IMR-90 (cell line): ENCODE measurements around the gene NFATC1.

Experiments used
- BHLHE40 ChIP-seq: fragments of 150-350 bp; IDR thresholded peaks from 2 replicates; pipeline ENCODE4 v1.6.1; 2016; ENCODE audit warnings: mild to moderate bottlenecking, low read depth, low read length
- CEBPB ChIP-seq: IDR thresholded peaks from 2 replicates; pipeline ENCODE4 v1.6.1; 2012; ENCODE audit warnings: low read depth, low read length, improper control_type of control experiment
- CHD1 ChIP-seq: IDR thresholded peaks from 2 replicates; pipeline ENCODE4 v1.6.1; 2012; ENCODE audit warnings: low read depth, low read length, improper control_type of control experiment
- CTCF ChIP-seq: conservative IDR thresholded peaks from 2 replicates; pipeline ENCODE4 v1.5.1; 2012; ENCODE audit warnings: mild to moderate bottlenecking, low read depth, low read length, improper control_type of control experiment
- FOS ChIP-seq: fragments of 150-350 bp; IDR thresholded peaks from 2 replicates; pipeline ENCODE4 v1.6.1; 2016; ENCODE audit warnings: low read depth, low read length
- MAFK ChIP-seq: IDR thresholded peaks from 2 replicates; pipeline ENCODE4 v1.6.1; 2012; ENCODE audit warnings: low read depth, low read length, improper control_type of control experiment
- MAZ ChIP-seq: IDR thresholded peaks from 2 replicates; pipeline ENCODE4 v1.6.1; 2012; ENCODE audit warnings: low read depth, mild to moderate bottlenecking, low read length, improper control_type of control experiment, moderate library complexity, borderline replicate concordance
- MXI1 ChIP-seq: IDR thresholded peaks from 2 replicates; pipeline ENCODE4 v1.6.1; 2012; ENCODE audit warnings: low read depth, mild to moderate bottlenecking, low read length, moderate library complexity, borderline replicate concordance
- POLR2A ChIP-seq: IDR thresholded peaks from 2 replicates; pipeline ENCODE4 v1.6.1; 2012; ENCODE audit warnings: mild to moderate bottlenecking, low read depth, low read length
- RAD21 ChIP-seq: IDR thresholded peaks from 2 replicates; pipeline ENCODE4 v1.6.1; 2012; ENCODE audit warnings: low read length, improper control_type of control experiment
- RCOR1 ChIP-seq: IDR thresholded peaks from 2 replicates; pipeline ENCODE4 v1.6.1; 2012; ENCODE audit warnings: mild to moderate bottlenecking, low read length, improper control_type of control experiment; ENCODE audit not compliant: insufficient replicate concordance
- RFX5 ChIP-seq: IDR thresholded peaks from 2 replicates; pipeline ENCODE4 v1.8.0; 2012; ENCODE audit warnings: low read depth, mild to moderate bottlenecking, low read length, moderate library complexity
- SMC3 ChIP-seq: fragments of 150-350 bp; IDR thresholded peaks from 2 replicates; pipeline ENCODE4 v1.6.1; 2016; ENCODE audit warnings: low read depth, mild to moderate bottlenecking, antibody characterized with exemption, low read length, moderate library complexity
- USF2 ChIP-seq: fragments of 150-350 bp; IDR thresholded peaks from 2 replicates; pipeline ENCODE4 v1.6.1; 2017; ENCODE audit warnings: mild to moderate bottlenecking, antibody characterized with exemption, low read length, low read depth

- TF ChIP-seq CEBPB (no peak), RAD21 (no peak), CTCF (no peak), POLR2A (no peak), RCOR1 (no peak), MAZ (no peak), RFX5 (no peak), FOS (no peak), BHLHE40 (no peak), MXI1 (no peak), SMC3 (no peak), MAFK (no peak), USF2 (no peak), CHD1 (no peak)
These were observed 138.6 kb downstream of the NFATC1 start for GRCh38 chr18:79534356-79534755.
